Measurements from ENCODE around the gene KCNH3. TPM values are rescaled to one million over a fixed set of nuclear protein-coding genes. Genes with fewer than 3 reads are reported as not detected.
A peak's percentile ranks its signal among the peaks of the same experiment; 100 is the strongest.

KCNH3 gene
- total RNA-seq, 2 donors from 2014 or later = 0.10 to 0.28 TPM

DNA sequence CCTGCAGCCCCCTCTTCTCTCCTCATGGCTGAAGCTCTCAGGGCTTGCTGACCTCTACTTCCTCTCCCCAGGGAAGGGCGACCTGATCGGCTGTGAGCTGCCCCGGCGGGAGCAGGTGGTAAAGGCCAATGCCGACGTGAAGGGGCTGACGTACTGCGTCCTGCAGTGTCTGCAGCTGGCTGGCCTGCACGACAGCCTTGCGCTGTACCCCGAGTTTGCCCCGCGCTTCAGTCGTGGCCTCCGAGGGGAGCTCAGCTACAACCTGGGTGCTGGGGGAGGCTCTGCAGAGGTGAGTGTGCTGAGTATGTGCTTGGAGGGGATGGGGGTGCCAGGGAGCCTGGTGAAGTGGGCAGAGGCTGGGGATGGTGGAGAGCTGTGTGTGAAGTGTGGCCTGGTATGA, 15.4 kb downstream of the KCNH3 start:
- intact Hi-C loops (cut with DNase I) = no loop called here
- peak; percentile 78 for DNase-seq (ENCODE audit: low spot score)

DNA sequence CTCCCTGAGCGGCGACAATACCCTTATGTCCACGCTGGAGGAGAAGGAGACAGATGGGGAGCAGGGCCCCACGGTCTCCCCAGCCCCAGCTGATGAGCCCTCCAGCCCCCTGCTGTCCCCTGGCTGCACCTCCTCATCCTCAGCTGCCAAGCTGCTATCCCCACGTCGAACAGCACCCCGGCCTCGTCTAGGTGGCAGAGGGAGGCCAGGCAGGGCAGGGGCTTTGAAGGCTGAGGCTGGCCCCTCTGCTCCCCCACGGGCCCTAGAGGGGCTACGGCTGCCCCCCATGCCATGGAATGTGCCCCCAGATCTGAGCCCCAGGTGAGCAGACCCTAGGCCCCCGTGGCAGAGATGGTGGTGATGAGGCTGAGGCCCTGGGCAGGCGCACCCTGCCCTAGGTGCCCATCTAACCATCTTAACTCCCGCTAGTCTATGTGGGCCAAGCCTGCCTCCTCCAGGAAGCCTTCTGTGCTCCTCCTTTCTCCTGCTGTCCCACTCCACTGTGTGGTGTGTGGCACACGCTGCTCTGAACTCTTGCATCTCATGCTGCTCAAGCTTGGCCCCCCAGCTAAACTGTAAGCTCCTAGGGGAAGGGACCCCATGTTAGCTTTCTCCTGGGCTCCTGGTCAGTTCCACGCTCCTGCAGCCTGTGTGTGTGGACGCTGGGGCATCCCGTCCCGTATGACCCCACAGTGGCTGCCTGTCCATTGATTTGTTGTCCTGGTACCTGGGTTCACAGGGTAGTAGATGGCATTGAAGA, 17.0 kb downstream of the KCNH3 start:
- intact Hi-C loops (cut with DNase I) = no loop called here
- peak; percentile 80 for DNase-seq (ENCODE audit: low spot score)

DNA sequence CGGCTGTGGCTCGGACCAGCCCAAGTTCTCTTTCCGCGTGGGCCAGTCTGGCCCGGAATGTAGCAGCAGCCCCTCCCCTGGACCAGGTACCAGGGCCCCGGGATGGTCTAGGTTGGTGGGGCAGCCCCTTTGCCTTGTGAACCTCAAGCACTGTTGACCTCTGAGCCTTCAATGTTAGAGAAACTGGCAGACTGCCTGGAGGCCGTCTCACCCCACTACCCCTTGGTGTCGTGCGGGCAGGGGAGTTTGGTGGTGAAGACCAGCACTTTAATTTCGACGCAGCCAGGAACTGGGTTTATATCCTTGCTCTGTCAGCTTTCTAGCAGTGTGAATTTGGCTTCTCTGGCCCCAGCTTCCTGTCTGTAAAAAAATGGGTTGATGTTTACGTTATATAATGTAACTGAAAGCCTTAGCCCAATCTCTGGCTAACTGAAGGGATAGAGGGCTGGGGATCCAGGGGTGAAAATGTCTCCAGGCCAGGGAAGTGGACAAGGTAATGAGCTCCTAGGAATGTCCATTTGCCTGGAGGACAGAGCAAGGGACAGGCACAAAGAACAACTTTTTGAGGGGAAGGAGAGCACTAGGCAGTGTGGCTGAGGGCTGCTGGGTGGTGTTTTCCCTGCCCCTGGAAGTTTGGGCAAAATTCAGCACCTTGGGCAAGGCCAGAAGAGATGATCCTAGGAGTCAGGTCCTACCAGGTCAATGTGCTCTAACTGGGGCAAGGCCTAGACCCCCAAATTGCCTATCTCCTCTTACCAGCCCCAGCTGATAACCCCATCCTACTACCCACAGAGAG, 17.8 kb downstream of the KCNH3 start:
- DNase-seq (ENCODE audit: low spot score) = no peak
- intact Hi-C loops (cut with DNase I) = no loop called here

DNA sequence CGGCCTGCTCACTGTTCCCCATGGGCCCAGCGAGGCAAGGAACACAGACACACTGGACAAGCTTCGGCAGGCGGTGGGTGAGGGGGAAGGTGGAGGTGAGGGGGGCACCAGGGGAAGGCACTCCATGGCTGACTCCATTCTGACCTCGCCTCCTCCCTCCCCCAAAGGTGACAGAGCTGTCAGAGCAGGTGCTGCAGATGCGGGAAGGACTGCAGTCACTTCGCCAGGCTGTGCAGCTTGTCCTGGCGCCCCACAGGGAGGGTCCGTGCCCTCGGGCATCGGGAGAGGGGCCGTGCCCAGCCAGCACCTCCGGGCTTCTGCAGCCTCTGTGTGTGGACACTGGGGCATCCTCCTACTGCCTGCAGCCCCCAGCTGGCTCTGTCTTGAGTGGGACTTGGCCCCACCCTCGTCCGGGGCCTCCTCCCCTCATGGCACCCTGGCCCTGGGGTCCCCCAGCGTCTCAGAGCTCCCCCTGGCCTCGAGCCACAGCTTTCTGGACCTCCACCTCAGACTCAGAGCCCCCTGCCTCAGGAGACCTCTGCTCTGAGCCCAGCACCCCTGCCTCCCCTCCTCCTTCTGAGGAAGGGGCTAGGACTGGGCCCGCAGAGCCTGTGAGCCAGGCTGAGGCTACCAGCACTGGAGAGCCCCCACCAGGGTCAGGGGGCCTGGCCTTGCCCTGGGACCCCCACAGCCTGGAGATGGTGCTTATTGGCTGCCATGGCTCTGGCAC, 18.5 kb downstream of the KCNH3 start:
- DNase-seq (ENCODE audit: low spot score) = peak; percentile 69

DNA sequence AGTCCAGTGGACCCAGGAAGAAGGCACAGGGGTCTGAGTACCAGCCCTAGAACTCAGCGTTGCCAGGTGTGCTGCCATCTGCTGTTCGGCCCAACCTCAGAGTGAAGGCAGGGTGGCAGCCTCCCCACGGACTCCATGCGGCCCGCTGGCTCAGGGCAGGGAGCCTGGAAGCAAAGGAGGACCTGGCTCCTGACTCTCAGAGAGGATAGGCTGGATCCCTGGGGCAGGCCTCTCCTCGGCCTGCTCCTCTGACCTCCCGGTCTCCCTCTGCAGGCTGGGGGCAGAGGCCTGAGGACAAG, 19.0 kb downstream of the KCNH3 start:
- peak; percentile 64 for DNase-seq (ENCODE audit: low spot score)
- intact Hi-C loops (cut with DNase I) = no loop called here

More for the DNA sequence above, 18.5 kb downstream of the KCNH3 start:
- intact Hi-C loops (cut with DNase I) = no loop called here

DNA sequence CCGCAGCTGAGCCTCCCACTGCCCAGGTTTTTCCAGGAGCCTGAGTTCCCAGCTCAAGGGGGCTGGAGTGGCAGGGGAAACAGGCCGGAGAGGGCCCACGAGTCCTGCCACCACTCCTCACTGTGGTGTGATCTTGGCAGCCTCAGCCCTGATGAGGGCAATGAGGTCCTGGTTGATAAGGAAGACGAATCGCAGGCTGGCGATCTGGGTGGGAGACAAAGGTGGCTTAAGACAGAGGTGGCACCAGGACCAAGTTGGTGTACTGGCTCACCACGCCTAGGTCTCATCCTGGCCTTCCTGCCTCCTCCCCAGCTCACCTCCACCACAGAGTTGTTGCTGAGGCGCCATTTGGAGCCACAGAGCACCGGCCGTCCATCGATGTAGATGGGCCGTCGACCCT, 19.7 kb downstream of the KCNH3 start:
- intact Hi-C loops (cut with DNase I) = no loop called here

DNA sequence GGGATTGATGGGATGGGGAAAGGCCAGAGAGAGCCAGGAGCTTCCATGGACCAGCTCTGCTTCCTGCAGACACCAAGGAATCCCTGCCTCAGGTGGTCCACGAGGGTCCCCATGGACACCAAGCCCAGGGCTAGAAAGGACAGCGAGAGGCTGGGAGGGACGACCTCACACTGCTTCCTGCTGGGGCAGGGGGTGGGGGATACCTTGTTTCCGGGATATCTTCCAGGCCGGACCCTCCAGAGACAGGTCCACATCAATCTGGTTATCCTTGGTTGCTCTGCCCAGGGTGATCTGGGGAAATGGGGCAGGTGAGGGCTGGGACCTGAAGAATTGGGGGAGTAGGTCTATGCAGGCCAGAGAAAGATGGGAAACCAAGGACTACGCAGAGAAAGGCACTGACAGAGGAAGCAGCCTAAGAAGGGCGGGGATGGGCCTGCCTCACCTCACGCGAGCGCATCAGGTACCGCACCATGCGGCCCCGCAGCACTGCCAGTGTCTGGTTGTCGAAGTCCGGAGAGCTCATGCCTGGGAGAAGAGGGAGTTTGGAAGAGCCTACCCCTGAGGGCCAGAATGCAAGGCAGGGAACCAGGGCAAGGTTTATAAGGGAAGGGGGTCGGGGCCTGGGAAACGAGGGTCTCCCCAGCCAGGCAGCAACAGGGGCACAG, 20.3 kb downstream of the KCNH3 start:
- DNase-seq (ENCODE audit: low spot score) = peak; percentile 56
- intact Hi-C loops (cut with DNase I) = no loop called here

More for the DNA sequence above, 19.7 kb downstream of the KCNH3 start:
- DNase-seq (ENCODE audit: low spot score) = peak; percentile 52

DNA sequence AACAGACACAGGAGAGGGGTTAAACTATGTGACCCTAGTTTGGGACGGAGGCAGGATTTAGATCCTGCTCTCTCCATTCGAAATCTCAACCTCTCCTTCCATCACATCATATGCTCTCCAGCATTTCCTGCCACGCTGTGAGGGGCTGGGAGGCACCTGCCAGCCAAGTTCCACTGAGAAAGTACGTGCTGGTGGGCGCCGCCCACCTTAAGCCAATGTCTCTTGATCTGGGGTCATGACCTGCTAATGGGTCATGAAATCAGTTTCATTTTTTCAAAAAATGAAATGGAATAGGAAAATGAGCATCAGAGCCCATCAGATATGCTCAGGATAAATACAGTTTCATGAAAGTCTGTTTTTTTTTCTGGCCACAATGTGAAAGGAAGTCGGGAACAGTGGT, 21.9 kb downstream of the KCNH3 start:
- DNase-seq (ENCODE audit: low spot score) = no peak
- intact Hi-C loops (cut with DNase I) = no loop called here

DNA sequence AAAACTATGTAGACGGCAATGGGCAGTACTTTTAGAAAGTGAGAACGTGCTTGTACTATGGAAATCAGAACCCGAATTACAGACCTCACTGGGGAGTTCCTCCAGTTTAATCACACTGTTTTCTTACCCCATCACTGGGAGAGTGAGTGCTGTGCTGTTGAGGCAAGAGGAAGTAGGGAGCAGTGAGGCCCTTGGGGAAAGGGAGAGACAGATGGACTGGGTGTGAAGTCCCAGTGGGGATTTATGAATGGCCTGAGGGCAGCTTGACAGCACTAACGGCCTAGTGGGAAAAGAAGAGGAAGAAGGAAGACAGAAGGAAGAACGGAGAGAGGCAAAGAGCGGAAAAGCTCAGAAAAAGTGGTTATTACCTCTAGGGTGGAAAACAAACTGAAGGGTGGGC, 23.4 kb downstream of the KCNH3 start:
- DNase-seq (ENCODE audit: low spot score) = no peak
- intact Hi-C loops (cut with DNase I) = no loop called here

DNA sequence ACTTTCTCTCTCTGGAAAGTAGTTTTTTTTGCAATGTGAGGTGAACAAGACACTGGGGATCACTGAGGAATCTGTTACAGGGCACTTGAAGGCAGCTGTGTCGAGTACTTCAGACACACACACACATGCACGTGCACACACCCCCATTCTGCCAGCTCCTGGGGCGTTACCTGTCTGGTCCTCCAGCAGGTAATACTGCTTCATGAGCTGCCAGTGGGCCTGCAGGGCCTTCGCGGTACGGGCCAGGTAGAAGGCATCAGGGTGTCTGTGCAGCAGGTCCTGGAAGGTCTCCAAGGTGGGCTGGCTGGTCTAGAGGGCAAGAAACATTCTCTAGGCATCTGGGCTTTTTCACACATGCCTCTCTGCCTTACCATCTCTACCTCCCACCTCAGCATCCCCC, 24.0 kb downstream of the KCNH3 start:
- intact Hi-C loops (cut with DNase I) = no loop called here
- peak; percentile 62 for DNase-seq (ENCODE audit: low spot score)

DNA sequence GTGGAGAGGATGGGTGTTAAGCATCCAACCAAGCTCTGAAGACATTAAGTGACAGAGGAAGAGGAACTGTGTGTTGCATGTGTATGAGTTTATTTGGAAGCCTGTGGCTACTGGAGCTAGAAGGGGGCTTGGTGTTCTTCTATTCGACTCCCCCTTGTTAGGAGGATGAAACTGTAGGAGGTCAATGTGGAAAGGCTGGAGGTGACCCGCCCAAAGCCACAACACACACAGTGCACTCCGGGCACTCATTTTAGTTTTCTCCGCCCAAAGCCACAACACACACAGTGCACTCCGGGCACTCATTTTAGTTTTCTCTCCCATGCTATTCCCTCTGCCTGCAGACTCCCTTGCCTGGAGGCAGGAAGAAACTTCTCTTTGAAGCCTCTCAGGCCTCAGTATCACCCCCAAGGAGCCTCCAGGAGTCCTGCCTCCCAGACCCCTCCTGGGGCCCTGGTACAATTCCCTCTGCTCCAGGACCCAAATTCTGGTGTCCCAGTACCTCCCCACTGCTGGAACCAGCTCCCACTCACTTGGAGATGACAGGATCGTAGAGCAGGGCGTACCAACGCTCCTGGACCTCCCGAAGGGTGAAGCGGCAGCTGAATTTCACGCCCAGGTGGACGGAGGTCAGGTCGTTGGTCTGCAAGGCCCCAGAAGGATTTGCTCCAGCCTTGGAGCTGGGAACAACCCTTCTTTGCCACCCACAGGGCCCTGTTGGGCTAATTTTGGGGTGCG, 25.3 kb downstream of the KCNH3 start:
- DNase-seq (ENCODE audit: low spot score) = no peak
- intact Hi-C loops (cut with DNase I) = no loop called here

DNA sequence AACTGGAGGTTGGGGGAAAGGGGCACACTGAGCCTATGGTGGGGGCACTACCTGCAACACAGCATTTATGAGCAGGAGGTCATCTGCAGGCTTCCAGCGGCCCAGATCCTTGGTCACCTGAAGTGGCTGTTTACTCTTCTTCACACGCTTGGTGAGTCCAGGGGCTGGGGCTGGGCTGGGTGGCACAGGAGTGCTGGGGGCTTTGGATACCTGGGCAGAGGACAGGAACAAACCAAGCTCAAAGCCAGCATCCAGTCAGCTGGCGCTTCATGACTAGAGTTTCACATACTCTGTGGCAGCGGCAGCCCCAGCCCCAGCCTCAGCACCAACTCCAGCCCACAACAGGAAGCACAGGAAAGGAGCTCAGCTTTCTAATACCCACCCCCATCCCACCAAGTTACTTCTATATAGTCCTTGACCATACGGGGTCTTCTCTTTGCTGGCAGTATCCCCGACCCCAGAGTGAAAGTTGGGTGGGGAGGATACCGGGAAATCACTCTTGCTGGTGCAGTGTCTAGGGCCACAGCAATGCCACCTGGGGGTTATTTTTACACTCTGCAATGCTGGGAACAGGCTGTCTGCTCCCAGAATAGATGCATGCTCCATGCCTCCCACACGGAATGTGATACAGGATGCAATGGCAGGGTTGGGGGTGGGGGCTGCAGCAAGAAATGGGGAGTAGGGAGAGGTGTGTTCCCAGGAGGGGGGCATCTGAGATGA, 26.0 kb downstream of the KCNH3 start:
- intact Hi-C loops (cut with DNase I) = no loop called here

DNA sequence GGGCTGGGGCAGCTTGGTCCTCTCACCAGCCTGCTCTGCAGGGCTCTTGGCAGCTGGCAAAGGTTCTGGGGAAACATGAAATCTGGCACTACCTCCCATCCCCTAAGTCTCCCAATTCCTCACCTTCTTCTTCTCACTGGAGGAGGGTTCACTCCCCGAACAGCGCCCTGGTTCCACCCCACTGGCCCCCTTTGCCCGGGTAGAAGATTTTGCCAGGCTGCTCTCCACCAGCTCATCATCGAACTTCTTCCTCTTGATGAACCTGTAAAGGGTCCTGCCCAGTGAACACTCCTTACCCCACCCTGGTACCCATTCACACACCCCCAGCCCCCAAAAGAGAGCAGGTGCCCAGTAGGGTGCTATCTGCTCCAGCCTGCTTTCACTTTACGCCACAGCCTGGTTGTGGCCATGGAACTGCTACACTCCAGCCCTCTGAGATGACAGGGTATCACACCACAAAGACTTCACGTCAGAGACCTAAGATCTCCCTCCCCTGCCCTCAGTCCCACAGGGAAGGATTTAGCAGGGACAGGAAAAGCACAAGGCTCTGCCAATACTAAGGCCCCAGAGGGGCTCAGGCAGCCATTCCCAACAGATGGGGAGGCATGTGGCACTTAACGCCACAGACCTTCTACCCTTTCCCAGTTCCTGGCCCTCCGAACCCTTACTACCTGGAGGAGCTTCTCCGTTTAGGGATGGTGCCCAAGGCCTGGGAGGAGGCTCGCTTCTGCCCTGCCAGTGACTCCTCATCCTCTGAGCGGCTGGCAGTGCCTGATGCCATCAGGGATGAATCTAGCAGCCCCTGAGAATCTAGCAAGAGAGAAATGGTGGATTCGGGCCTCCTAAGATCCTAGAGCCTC, 26.8 kb downstream of the KCNH3 start:
- DNase-seq (ENCODE audit: low spot score) = peak; percentile 60
- intact Hi-C loops (cut with DNase I) = no loop called here

More for the DNA sequence above, 26.0 kb downstream of the KCNH3 start:
- DNase-seq (ENCODE audit: low spot score) = peak; percentile 58

DNA sequence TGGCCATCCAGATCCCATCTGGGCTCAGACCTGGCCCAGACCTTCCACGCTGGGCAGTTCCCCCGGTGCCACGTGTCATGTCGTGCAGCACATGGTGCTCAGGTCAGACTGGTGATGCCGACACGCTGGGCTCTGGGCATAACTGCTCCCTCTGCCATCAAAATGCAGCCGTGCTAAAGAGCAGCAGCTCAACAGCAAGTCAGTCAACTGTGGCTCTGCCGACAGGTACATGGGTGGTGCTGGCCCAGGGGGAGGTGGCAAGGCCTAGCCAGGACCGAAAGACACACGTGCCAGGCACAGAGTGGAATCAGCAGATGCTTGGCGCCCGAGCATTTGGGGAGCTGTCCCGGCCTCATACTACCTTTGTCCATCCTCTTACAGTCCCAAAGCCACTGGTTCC, 27.5 kb downstream of the KCNH3 start:
- DNase-seq (ENCODE audit: low spot score) = peak; percentile 35
- intact Hi-C loops (cut with DNase I) = no loop called here

DNA sequence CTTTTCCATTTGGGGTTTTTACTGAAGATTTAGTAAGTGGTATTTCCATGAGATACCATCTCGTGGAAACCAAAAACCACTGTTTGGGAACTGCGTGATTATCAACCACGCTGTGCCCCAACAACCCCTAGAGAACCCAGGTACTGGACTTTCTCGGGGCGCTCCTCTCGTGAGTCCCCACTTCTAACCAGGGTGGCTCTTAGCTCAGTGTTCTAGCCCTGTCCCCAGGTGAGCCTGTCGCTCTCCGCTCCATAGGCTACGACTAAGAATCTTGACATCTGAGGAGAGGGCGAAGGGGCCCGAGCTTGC, 28.4 kb downstream of the KCNH3 start:
- intact Hi-C loops (cut with DNase I) = no loop called here
- no peak for DNase-seq (ENCODE audit: low spot score)

DNA sequence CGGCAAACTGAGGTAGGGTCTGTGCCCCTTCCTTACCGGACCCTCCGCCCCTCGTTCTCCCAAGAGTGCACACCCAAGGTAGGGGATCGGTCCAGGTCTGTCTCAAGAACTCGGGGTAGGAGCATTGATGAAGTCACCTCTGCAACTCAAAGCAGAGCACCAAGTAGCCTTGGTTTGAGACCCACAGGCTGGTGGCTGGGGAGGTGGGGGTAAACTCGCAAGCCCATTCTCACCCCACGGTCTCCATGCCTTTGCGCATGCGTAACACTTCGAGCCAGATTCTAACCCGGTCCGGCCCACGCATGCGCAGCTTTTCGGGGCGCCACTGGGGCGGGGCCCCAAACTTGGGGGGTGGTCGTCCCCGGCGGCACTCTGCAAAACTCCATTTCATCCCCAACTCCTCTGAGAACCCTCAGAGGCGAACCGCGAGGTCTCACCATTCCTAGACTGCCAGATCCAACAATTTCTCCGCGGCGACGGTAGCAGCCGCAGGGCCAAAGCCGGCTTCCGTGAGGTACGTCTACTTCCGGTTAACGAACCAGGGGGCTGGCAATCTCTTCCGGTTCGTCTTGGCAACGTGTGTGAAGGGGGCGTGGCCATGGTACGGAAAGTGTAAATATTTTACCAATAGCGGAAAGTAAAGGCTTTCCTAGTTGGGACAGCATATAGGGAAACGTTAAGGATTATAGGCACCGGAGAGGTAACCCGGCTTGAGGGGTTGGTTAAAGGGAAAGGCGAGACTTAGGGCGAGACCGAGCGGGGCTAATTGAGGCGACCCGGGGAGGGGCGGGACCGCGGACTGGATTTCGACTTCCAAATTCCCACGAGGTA, 29.0 kb downstream of the KCNH3 start, which contains the start of gene MCRS1:
TSS of gene MCRS1 (minus strand) at position 532 of the 831 bp plus-strand sequence. CDS start 1,411 bp downstream, outside the sequence.
- intact Hi-C loops (cut with DNase I) = no loop called here
- peak; percentile 94 for DNase-seq (ENCODE audit: low spot score)
